Panc1 (cell line): ENCODE data around the gene CNGA4.

Source experiments
- POLR2AphosphoS5 ChIP-seq: IDR thresholded peaks from 2 replicates; pipeline ENCODE4 v1.6.1; 2012; ENCODE audit warnings: mild to moderate bottlenecking, low read depth, low read length, moderate library complexity
- SIN3A ChIP-seq: IDR thresholded peaks from 2 replicates; pipeline ENCODE4 v1.6.1; 2012; ENCODE audit warnings: low read depth, mild to moderate bottlenecking, low read length, moderate library complexity, borderline replicate concordance; ENCODE audit not compliant: insufficient read depth
- TCF7L2 ChIP-seq: IDR thresholded peaks from 2 replicates; pipeline ENCODE4 v1.6.1; 2011; ENCODE audit warnings: mild to moderate bottlenecking, low read depth, low read length, inconsistent platforms
- TF ChIP-seq, protein P1 (sequence below): fragments of 450-650 bp; IDR thresholded peaks from 2 replicates; pipeline ENCODE4 v1.5.1; 2017; ENCODE audit warnings: mild to moderate bottlenecking
- TF ChIP-seq, protein P2 (sequence below), 2 experiments: IDR thresholded peaks; 2 replicates each; pipeline ENCODE4 v1.6.1; 2011 to 2012; ENCODE audit warnings: low read depth in 2 of 2, control low read depth in 1 of 2, low read length in 1 of 2, mild to moderate bottlenecking in 1 of 2, moderate library complexity in 1 of 2; ENCODE audit not compliant: insufficient read depth in 1 of 2

DNA sequence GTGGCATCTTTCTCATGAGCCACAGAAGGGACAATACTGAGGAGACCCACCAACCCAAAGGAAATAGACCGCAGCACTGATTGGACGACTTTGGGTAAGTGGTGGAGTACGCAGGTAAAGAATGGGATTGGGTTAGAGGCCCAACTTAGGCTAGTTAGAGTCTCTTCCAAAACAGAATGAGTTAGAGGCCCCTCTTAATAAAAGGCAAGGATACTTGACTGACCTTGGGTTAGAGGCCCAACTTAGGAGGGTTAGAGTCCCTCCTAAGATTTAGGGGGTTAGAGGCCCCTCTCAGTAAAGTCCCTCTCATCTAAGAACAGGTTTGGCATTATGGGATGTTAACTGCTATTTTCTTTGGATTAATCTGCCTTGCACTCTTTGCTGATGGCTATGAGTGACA, 45.4 kb downstream of the CNGA4 start:
- TF ChIP-seq, protein P1, sequence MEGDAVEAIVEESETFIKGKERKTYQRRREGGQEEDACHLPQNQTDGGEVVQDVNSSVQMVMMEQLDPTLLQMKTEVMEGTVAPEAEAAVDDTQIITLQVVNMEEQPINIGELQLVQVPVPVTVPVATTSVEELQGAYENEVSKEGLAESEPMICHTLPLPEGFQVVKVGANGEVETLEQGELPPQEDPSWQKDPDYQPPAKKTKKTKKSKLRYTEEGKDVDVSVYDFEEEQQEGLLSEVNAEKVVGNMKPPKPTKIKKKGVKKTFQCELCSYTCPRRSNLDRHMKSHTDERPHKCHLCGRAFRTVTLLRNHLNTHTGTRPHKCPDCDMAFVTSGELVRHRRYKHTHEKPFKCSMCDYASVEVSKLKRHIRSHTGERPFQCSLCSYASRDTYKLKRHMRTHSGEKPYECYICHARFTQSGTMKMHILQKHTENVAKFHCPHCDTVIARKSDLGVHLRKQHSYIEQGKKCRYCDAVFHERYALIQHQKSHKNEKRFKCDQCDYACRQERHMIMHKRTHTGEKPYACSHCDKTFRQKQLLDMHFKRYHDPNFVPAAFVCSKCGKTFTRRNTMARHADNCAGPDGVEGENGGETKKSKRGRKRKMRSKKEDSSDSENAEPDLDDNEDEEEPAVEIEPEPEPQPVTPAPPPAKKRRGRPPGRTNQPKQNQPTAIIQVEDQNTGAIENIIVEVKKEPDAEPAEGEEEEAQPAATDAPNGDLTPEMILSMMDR = no peak
- TF ChIP-seq POLR2AphosphoS5 (no peak), SIN3A (no peak), TCF7L2 (no peak)
- TF ChIP-seq, protein P2, sequence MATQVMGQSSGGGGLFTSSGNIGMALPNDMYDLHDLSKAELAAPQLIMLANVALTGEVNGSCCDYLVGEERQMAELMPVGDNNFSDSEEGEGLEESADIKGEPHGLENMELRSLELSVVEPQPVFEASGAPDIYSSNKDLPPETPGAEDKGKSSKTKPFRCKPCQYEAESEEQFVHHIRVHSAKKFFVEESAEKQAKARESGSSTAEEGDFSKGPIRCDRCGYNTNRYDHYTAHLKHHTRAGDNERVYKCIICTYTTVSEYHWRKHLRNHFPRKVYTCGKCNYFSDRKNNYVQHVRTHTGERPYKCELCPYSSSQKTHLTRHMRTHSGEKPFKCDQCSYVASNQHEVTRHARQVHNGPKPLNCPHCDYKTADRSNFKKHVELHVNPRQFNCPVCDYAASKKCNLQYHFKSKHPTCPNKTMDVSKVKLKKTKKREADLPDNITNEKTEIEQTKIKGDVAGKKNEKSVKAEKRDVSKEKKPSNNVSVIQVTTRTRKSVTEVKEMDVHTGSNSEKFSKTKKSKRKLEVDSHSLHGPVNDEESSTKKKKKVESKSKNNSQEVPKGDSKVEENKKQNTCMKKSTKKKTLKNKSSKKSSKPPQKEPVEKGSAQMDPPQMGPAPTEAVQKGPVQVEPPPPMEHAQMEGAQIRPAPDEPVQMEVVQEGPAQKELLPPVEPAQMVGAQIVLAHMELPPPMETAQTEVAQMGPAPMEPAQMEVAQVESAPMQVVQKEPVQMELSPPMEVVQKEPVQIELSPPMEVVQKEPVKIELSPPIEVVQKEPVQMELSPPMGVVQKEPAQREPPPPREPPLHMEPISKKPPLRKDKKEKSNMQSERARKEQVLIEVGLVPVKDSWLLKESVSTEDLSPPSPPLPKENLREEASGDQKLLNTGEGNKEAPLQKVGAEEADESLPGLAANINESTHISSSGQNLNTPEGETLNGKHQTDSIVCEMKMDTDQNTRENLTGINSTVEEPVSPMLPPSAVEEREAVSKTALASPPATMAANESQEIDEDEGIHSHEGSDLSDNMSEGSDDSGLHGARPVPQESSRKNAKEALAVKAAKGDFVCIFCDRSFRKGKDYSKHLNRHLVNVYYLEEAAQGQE (IDR thresholded peaks at IDR 0.05; ENCODE audit: insufficient read depth in 1 of 2, low read depth in 2 of 2, low read length in 1 of 2) = no peak
